Gastroesophageal sphincter (tissue), 3 donors: ENCODE measurements around the gene TMEM86A.
A peak's percentile ranks its signal among the peaks of the same experiment; 100 is the strongest.

ENCODE experiments used
- CTCF ChIP-seq, 4 experiments: fragments of 200-600 bp in 2 of 4; fragments of 450-650 bp in 2 of 4; sonication (generic) in 1 of 4; IDR thresholded peaks; one replicate each; pipeline ENCODE4 v1.5.1; 2017 to 2019; ENCODE audit warnings: antibody characterized with exemption in 4 of 4, mild to moderate bottlenecking in 2 of 4, moderate library complexity in 2 of 4
- EP300 ChIP-seq: sonication (generic); formaldehyde crosslinking; IDR thresholded peaks from one replicate; pipeline ENCODE4 v1.6.1; 2017; ENCODE audit warnings: antibody characterized with exemption, mild to moderate bottlenecking
- POLR2A ChIP-seq, 2 donors: fragments of 450-650 bp; IDR thresholded peaks; one replicate each; pipeline ENCODE4 v1.6.1; 2017; ENCODE audit warnings: antibody characterized with exemption in 2 of 2, mild to moderate bottlenecking in 2 of 2, moderate library complexity in 1 of 2
- POLR2AphosphoS5 ChIP-seq: sonication (generic); formaldehyde crosslinking; IDR thresholded peaks from one replicate; pipeline ENCODE4 v1.6.1; 2017; ENCODE audit warnings: antibody characterized with exemption

- TF ChIP-seq POLR2AphosphoS5 (no peak), CTCF (IDR thresholded peaks at IDR 0.05) (peak in 3 of 4 experiments; percentile 68 to 76 (median 71)), POLR2A (IDR thresholded peaks at IDR 0.05) (no peak), EP300 (no peak)
Observed at GRCh38 chr11:18721561-18722292, 23.1 kb downstream of the TMEM86A start.
